Spinal cord (tissue), 10 donors: Measurements from ENCODE around the gene ZNF561. TPM values are rescaled to one million over a fixed set of nuclear protein-coding genes. Genes with fewer than 3 reads are reported as not detected.

Experiments used
- DNase-seq, 6 donors: peaks; one replicate each; pipeline versions ENCODE4 v3.0.0 to v3.0.0-alpha.2; 2013 to 2015; ENCODE audit warnings: low spot score in 6 of 6, low read depth in 4 of 6
- H3K27ac ChIP-seq: one replicate; pipeline ENCODE4 v1.5.1; 2013; ENCODE audit warnings: low read depth, low read length, control low read depth
- H3K27me3 ChIP-seq: one replicate; pipeline ENCODE4 v1.6.1; 2013; ENCODE audit warnings: low read length; ENCODE audit not compliant: control insufficient read depth, insufficient read depth
- H3K36me3 ChIP-seq: one replicate; pipeline ENCODE4 v1.6.1; 2013; ENCODE audit warnings: low read length; ENCODE audit not compliant: control insufficient read depth, insufficient read depth
- H3K4me1 ChIP-seq: one replicate; pipeline ENCODE4 v1.6.1; 2013; ENCODE audit warnings: low read length; ENCODE audit not compliant: control insufficient read depth, insufficient read depth
- H3K4me3 ChIP-seq: one replicate; pipeline ENCODE4 v1.5.1; 2013; ENCODE audit warnings: low read depth, low read length, control low read depth
- H3K9me3 ChIP-seq: one replicate; pipeline ENCODE4 v1.6.1; 2013; ENCODE audit warnings: low read length; ENCODE audit not compliant: control insufficient read depth, insufficient read depth
- WGBS: methylation state at CpG from one replicate; pipeline ENCODE4 v1.1.5; 2013; ENCODE audit warnings: missing lambda C conversion rate; ENCODE audit not compliant: insufficient coverage; 5-methylcytosine and 5-hydroxymethylcytosine counted together
- polyA plus RNA-seq, 2 donors: library from polyadenylated mRNA; unstranded; fragments of 120-200 nt; gene quantifications; one replicate each; pipeline ENCODE4 v1.2.1, GENCODE V29; 2013; ENCODE audit not compliant: insufficient read length in 2 of 2
- total RNA-seq, 2 donors: library from RNA; depleted of rRNA in 1 of 2; stranded (reverse); fragments of 120-200 nt in 1 of 2; fragments of >200 nt in 1 of 2; gene quantifications; one replicate each; pipeline versions ENCODE4 v1.2.3 to v1.2.4, GENCODE V29; 2013 to 2014
- donor health status: healthy.

The ZNF561 gene
- total and polyA plus RNA-seq, 4 donors, result 25.3 to 46.3 (median 35.3) TPM

GRCh38 chr19:9641810-9642209 is 20.8 kb upstream of the ZNF561 start:
- Histone ChIP-seq H3K4me3 (no peak overlapping the region), H3K27me3 (no peaks in the 10 kb centered on the region), H3K9me3 (no peaks in the 10 kb centered on the region), H3K27ac (no peak overlapping the region), H3K4me1 (no peaks in the 10 kb centered on the region), H3K36me3 (peaks cover 12% of the 10 kb centered on the region)
- DNase-seq, result no peak
- 98% methylated on average over 4 of the region's 6 CpGs for WGBS

DNA sequence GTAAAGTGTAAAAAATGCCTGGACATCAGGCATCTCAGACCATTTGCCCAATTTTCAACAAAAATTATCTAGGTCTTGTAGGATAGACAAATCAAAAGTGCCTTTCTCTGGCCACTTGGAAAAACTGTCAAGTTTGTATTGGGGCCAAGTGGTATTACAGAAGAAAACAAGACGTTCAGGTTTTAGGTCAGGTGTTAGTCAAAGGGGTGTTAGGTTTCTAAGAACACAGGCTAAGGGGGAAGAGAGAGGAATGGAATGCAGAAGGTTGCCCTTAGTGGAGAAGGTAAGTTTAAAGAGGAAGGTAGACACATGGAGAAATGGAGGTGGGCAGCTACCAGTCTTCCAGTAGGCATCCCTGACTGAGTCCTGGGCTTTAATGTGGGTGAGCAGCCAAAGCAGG is 19.9 kb upstream of the ZNF561 start:
- Histone ChIP-seq H3K27ac (no peak overlapping the region), H3K27me3 (no peaks in the 10 kb centered on the region), H3K4me3 (no peak overlapping the region), H3K9me3 (no peaks in the 10 kb centered on the region), H3K36me3 (peaks cover 11% of the 10 kb centered on the region), H3K4me1 (no peaks in the 10 kb centered on the region)
- DNase-seq, result no peak
- 86% methylated on average over 1 of the region's 1 CpG for WGBS

DNA sequence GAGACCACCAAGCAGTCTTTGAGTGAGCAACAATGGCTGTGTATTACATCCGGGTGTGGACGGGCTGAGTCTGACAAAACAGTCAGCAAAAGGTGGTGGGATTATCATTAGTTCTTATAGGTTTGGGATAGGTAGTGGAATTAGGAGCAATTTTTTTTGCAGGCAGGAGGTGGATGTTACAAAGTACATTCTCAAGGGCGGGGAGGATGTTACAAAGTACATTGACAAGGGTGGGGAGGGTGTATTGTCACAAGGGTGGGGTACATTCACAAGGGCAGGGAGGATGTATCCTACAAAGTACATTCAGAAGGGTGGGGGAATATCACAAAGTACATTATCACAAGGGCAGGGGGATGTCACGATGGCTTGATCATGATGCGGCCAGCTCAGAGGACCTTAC is 15.0 kb upstream of the ZNF561 start:
- 95% methylated on average over 5 of the region's 5 CpGs for WGBS
- DNase-seq, result no peak
- peaks cover 16% of the 10 kb centered on the region for H3K36me3 ChIP-seq
- no peaks in the 10 kb centered on the region for H3K27me3 ChIP-seq
- H3K4me1 ChIP-seq, result no peaks in the 10 kb centered on the region
- H3K9me3 ChIP-seq, result no peaks in the 10 kb centered on the region
- no peak overlapping the region for H3K27ac ChIP-seq
- H3K4me3 ChIP-seq, result no peak overlapping the region

DNA sequence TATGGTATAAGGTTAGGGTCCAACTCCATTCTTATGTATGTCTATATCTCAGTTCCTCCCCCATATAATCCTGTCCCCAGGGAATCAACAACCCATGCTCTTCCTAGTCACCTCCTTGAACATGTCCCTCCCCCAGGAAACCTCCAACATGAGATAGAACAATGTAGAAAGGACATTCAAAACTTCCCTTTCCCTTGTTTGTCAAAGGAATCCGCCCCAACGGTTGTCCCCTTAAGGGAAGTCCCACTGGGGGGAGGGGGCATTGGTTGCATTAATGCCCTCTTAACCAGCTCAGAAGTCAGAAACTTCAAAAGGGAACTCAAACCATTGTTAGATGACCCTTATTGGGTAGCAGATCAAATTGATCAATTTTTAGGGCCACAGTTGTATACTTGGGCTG is 6.8 kb upstream of the ZNF561 start:
- no CpG with 5 or more reads among the region's 2 CpGs for WGBS
- H3K4me3 ChIP-seq, result no peak overlapping the region
- H3K27me3 ChIP-seq, result no peaks in the 10 kb centered on the region
- H3K36me3 ChIP-seq, result peaks cover 4% of the 10 kb centered on the region
- H3K9me3 ChIP-seq, result no peaks in the 10 kb centered on the region
- no peak for DNase-seq
- H3K4me1 ChIP-seq, result no peaks in the 10 kb centered on the region
- H3K27ac ChIP-seq, result no peak overlapping the region

- no CpG with 5 or more reads among the region's 2 CpGs for WGBS
- Histone ChIP-seq H3K36me3 (peaks cover 11% of the 10 kb centered on the region), H3K4me3 (no peak overlapping the region), H3K27me3 (no peaks in the 10 kb centered on the region), H3K4me1 (peaks cover 5% of the 10 kb centered on the region), H3K27ac (no peak overlapping the region), H3K9me3 (no peaks in the 10 kb centered on the region)
- no peak for DNase-seq
Measured at GRCh38 chr19:9622531-9622930, 1.5 kb upstream of the ZNF561 start.

DNA sequence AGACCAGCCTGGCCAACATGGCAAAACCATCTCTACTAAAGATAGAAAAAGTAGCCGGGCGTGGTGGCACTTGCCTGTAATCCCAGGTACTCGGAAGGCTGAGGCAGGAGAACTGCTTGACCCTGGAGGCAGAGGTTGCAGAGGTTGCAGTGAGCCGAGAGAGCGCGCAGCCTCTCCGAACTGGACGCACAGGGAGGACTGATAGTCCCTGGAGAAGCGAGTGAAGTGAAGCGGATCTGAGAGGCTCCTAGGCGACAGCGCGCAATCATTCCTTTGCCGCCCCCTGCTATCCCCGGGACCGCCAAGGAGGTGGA is 233 bp downstream of the ZNF561 start:
- H3K36me3 ChIP-seq, result peaks cover 19% of the 10 kb centered on the region
- H3K9me3 ChIP-seq, result no peaks in the 10 kb centered on the region
- 0% methylated on average over 16 of the region's 16 CpGs for WGBS
- H3K27ac ChIP-seq, result peak overlapping the region; percentile 97
- DNase-seq, result no peak
- peaks cover 5% of the 10 kb centered on the region for H3K4me1 ChIP-seq
- H3K4me3 ChIP-seq, result peak overlapping the region; percentile 91
- H3K27me3 ChIP-seq, result no peaks in the 10 kb centered on the region

GRCh38 chr19:9615844-9616243 is 5.2 kb downstream of the ZNF561 start:
- H3K4me1 ChIP-seq, result peaks cover 5% of the 10 kb centered on the region
- DNase-seq, result no peak
- H3K27ac ChIP-seq, result no peak overlapping the region
- no peaks in the 10 kb centered on the region for H3K9me3 ChIP-seq
- peaks cover 62% of the 10 kb centered on the region for H3K36me3 ChIP-seq
- H3K4me3 ChIP-seq, result no peak overlapping the region
- no peaks in the 10 kb centered on the region for H3K27me3 ChIP-seq

GRCh38 chr19:9610484-9611113 is 10.4 kb downstream of the ZNF561 start:
- Histone ChIP-seq H3K9me3 (peaks cover 1% of the 10 kb centered on the region), H3K36me3 (peaks cover 54% of the 10 kb centered on the region), H3K4me1 (no peaks in the 10 kb centered on the region), H3K27me3 (no peaks in the 10 kb centered on the region), H3K27ac (no peak overlapping the region), H3K4me3 (no peak overlapping the region)
- DNase-seq, result no peak
- WGBS, result no CpG with 5 or more reads among the region's 2 CpGs

DNA sequence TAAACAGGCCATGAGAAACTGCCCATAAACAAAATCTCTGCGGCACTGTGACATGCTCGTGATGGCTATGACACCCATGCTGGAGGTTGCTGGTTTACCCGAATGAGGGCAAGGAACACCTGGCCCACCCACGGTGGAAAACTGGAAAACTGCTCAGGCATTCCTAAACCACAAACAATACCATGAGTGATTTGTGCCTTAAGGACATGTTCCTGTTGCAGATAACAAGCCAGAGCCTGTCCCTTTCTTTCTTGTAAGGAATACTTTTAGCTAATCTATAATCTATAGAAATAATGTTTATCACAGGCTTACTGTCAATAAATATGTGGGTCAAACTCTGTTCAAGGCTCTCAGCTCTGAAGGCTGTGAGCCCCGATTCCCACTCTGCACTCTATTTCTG is 12.1 kb downstream of the ZNF561 start:
- H3K27ac ChIP-seq, result no peak overlapping the region
- WGBS, result 100% methylated on average over 3 of the region's 5 CpGs
- no peak overlapping the region for H3K4me3 ChIP-seq
- no peak for DNase-seq
- no peaks in the 10 kb centered on the region for H3K27me3 ChIP-seq
- H3K9me3 ChIP-seq, result peaks cover 1% of the 10 kb centered on the region
- H3K36me3 ChIP-seq, result peaks cover 45% of the 10 kb centered on the region
- H3K4me1 ChIP-seq, result no peaks in the 10 kb centered on the region

DNA sequence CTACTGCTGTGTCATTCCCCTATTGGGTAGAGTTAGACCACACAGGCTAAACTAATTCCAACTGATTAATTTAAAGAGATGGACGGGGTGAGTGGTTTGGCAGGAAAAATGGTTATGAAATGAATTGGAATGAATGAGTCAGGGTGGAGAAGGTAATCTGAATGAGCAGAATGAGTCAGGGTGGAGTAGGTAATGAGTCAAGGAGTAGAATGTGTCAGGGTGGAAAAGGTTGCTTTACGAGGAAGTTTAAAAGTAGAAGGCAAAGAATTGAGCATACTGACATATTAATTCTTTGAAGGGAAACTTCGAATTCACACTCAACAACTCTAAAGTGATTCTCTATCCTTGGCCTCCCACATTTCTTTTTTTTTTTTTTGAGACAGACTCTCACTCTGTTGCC is 24.0 kb downstream of the ZNF561 start:
- no peak for DNase-seq
- Histone ChIP-seq H3K36me3 (no peaks in the 10 kb centered on the region), H3K4me1 (no peaks in the 10 kb centered on the region), H3K4me3 (no peak overlapping the region), H3K9me3 (no peaks in the 10 kb centered on the region), H3K27ac (no peak overlapping the region), H3K27me3 (no peaks in the 10 kb centered on the region)
- WGBS, result 88% methylated on average over 1 of the region's 3 CpGs
